H1 (cell line): Measurements from ENCODE around the gene GPR39.

Experiments used
- ATF2 ChIP-seq: IDR thresholded peaks from 2 replicates; pipeline ENCODE4 v1.6.1; 2012; ENCODE audit warnings: low read length, inconsistent platforms
- CTCF ChIP-seq, 3 experiments: IDR thresholded peaks; 1 replicate in 2 of 3; 2 replicates in 1 of 3; pipeline versions ENCODE4 v1.5.1 to v1.6.1; 2011; ENCODE audit warnings: low read length in 3 of 3, mild to moderate bottlenecking in 3 of 3, inconsistent platforms in 2 of 3, low read depth in 1 of 3, moderate library complexity in 1 of 3; ENCODE audit not compliant: insufficient read depth in 1 of 3; ENCODE audit errors: control extremely low read depth in 1 of 3

- TF ChIP-seq CTCF (IDR thresholded peaks at IDR 0.05; ENCODE audit: control extremely low read depth in 1 of 3, insufficient read depth in 1 of 3, low read depth in 1 of 3, low read length in 3 of 3): no peak
- TF ChIP-seq ATF2: no peak
These were observed 229.3 kb downstream of the GPR39 start for GRCh38 chr2:132645722-132646539.
